Measurements from ENCODE around the gene DPP8.
A peak's percentile ranks its signal among the peaks of the same experiment; 100 is the strongest.

DPP8 gene

GRCh38 chr15:65423150-65423975 is 94.1 kb downstream of the DPP8 start:
- DNase-seq = no peak

- DNase-seq = peak; percentile 1
These were observed 95.9 kb downstream of the DPP8 start for GRCh38 chr15:65421360-65422215.

DNA sequence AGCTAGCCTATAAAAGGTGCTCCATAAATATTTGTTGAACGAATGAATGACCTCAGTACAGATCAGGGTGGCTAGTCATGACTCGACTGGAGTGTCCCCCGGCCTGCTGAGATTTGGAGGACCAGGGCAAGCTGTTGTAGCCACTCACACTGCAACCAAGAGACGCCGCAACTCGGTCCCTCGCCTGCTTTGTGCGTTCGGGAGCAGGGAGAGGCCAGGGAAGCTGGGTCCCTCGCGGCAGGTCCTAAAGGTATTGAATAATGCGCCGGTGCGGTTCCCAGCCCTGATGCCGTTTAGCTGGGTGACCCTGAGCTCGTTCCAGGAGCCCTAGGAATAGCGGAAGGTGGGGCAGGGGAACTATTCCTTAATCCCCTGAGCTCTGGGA is 96.5 kb downstream of the DPP8 start:
- no peak for DNase-seq

DNA sequence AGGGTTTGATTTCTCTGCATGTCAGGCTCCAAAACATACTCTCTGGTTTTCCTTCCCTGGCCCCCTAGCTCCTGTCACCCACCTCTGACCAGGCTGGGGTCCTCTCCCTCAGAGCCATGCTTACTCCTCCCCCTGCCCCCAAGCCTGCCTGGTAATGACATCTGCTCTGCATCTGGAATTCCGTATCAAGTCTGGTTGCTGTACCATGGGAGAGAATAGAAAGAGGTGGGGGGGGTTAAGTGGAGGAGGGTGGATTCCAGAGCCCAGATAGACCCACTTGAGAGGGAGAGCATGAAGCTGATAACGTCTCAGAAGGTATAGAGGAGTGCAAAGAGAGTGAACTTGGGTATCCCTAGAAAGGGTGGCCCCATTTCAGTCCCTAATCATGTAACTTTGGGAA is 98.9 kb downstream of the DPP8 start:
- no peak for DNase-seq

DNA sequence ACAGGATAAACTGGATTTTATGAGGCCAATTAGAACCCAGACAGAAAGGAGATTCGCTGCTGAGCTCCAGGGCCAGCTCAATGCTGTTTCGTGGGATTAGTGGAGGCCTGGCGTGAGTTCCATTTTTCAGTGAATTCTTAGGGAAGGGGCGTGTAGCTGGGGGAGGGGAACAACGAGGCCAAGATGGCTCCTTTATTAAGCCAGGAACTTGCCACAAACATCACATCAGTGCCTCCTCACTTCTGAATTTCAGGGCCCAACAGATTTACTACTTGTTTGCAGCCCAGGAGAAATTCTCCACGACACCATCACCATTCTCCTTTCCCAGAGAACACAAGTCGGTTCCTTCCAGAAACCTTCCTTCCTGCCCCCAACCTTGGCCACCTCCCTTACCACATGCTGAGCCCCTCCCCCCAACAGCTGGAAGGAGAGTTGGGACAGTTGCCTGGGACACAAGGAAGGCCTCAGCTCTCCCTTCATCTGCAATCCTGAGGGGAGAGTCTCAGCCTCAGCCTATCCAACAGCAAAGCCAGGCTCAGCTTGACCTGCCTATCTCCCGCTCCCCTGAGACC is 100.6 kb downstream of the DPP8 start:
- DNase-seq = no peak

DNA sequence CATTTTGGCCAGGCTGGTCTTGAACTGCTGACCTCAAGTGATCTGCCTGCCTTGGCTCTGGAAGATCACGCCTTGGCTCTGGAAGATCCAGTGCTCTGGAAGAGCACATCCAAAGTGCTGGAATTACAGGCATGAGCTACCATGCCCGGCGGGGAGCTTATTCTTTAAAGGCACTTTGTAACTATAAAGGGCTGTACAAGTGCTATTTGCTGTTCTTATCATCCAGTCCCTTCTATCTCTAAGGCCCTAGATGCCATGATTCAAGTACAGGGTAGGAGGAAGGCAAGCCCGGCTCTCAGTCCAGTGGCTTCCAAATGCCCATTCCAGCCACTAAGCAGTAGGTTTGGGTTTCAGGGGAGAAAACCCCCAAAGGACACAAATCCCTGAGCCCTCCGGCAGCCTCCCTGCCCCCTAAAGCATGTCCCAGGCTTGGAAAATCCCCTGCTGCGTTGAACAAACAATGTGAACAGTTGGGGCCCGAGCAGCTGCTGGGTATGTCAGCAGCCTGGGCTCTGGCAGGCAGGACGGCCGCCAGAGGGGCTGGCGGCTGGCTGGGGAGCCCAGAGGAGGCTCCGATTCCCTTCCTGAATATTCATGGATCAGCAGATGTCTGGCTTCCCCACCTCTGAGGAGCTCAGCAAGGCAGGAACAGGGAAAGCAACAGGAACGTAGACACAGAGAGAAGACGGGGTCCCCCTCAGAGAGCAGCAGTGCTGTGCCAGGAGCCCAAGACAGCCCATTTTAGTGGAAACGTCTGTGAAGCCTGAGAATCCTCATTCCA is 102.5 kb downstream of the DPP8 start:
- DNase-seq = no peak

- DNase-seq = no peak
These were observed 103.7 kb downstream of the DPP8 start for GRCh38 chr15:65413760-65414144.

GRCh38 chr15:65413051-65413759 is 104.3 kb downstream of the DPP8 start:
- DNase-seq = no peak

GRCh38 chr15:65412556-65412955 is 104.9 kb downstream of the DPP8 start:
- no peak for DNase-seq

DNA sequence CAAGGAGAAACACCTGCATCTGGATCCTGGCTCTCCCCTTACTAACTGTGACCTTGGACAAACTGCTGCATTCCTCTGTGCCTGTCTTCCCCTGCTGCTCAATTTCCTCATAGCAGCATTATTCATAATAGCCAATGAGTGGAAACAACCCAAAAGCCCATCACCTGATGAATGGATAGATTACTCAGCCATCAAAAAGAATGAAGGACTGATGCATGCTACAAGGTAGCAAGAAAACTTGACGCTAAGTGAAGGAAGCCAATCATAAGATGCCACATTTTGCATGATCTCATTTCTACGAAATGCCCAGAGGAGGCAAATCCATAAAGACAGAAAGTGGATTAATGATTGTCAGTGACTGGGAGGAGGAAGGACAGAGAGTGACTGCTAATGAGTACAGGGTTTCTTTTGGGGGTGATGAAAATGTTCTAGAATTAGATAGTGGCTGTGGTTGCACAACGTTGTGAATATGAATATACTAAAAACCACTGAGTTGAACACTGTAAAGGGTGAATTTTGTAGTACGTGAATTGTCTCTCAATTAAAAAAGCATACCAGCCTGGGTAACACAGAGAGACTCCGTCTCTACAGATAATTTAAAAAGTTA is 105.9 kb downstream of the DPP8 start:
- no peak for DNase-seq

DNA sequence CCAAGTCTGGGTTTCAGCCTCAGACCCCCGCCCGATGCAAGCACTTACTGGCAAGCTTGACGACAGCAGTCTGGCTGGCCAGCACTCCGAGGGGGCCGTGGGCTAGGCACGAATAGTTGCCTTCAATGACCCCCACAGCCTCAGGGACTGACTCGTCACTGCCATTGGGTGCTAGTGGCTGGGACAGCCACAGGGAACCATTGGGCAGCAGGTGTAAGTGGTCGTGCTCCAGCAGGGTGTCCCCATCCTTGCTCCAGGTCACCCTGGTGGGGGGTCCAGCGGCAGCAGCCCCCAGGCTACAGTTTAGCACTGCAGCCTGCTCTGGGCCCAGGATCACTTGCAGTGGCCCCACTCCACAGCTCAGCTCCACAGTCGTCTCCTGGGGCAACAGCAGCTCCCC is 106.5 kb downstream of the DPP8 start:
- DNase-seq = no peak

- DNase-seq = no peak
These were observed 107.5 kb downstream of the DPP8 start for GRCh38 chr15:65410036-65410435.

GRCh38 chr15:65409036-65409631 is 108.4 kb downstream of the DPP8 start:
- DNase-seq = peak; percentile 62

GRCh38 chr15:65408324-65409035 is 109.0 kb downstream of the DPP8 start:
- DNase-seq = no peak

DNA sequence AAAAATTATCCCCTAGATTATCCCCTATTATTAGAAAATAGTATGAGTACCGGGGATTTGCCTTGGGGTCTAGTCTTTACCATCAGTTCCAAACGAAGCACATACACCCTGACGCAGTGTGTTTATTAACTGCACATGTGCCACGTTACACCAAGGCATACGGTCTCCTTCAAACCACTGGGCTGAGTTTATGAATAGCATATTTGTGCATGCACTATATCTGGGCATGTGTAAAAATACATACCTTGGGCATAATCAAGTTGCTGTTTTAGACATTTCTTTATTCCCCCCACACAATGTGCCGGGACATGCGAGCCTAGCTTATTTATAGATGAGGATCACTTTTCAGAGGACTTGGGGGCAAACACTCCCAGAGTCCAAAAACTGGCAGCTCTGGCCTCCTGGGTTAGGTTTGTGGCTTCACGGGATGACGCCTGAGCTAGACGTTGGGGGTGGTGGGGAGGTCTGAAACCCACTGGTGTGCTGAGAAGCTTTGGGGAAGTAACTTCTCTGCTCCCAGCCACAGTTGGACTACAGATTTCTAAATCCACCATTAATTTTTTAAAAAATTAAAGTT is 111.0 kb downstream of the DPP8 start:
- no peak for DNase-seq

- DNase-seq = no peak
These were observed 111.6 kb downstream of the DPP8 start for GRCh38 chr15:65405791-65406423.

- DNase-seq = no peak
These were observed 113.2 kb downstream of the DPP8 start for GRCh38 chr15:65404186-65404872.

GRCh38 chr15:65402961-65403360 is 114.5 kb downstream of the DPP8 start:
- no peak for DNase-seq

GRCh38 chr15:65401611-65402240 is 115.8 kb downstream of the DPP8 start:
- no peak for DNase-seq
